Stimulated activated CD4-positive, alpha-beta T cell treated with anti-CD3 and anti-CD28 coated beads, Interleukin-12 subunit alpha, Interleukin-12 subunit beta, amount 100 ng/mL, for 48 hours (primary cell): ENCODE measurements around the gene CIAO2A.
"Not testable (repeated sequence)": the region's sequence is repeated elsewhere in the genome, so short reads cannot be mapped to it uniquely, and the experiment has no call there.

ENCODE experiments used
- DNase-seq, 3 donors: peaks; one replicate each; pipeline ENCODE4 v3.0.0-alpha.2; 2020; ENCODE audit warnings: low read depth in 2 of 3, low spot score in 1 of 3

The CIAO2A gene, protein sequence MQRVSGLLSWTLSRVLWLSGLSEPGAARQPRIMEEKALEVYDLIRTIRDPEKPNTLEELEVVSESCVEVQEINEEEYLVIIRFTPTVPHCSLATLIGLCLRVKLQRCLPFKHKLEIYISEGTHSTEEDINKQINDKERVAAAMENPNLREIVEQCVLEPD

DNA sequence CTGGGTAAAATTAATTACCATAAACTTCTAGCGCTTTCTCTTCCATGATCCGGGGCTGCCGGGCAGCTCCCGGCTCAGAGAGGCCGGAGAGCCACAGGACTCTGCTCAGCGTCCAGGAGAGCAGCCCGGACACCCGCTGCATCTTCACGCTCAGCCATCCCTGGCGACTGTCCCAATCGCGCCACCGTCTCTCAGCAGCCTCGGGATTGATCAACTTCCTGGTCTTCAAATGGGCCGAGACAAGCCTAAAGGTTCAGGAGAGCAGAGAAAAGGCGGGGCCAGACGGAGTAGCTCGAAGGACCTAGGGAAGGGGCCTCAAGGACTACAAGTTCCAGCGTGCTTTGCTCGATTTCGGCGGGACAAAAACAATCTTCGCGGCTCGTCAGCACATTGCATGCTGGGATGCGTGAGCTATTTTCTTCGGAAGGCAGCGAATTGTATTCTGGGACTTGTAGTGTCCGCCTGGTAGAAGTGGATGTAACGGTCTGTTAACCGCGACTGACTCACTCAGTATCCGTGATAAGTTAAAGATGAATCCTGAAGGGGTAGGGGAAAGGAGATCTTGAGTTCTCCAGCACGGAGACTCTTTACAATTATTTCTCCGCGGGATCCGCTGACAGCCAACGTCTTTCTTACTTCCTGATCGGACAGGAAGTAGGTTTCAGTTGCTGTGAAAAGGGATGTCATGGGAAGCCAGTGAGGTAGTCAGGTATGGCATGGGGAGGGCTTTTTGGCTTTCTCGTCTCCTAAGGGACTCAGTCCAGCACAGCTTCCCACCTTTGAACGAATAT is at the start of gene CIAO2A:
TSS of gene CIAO2A (minus strand) at position 212 of the 791 bp plus-strand sequence. CDS start at position 142, 70 bp downstream.
- peak; percentile 90 to 94 (median 93) for DNase-seq

DNA sequence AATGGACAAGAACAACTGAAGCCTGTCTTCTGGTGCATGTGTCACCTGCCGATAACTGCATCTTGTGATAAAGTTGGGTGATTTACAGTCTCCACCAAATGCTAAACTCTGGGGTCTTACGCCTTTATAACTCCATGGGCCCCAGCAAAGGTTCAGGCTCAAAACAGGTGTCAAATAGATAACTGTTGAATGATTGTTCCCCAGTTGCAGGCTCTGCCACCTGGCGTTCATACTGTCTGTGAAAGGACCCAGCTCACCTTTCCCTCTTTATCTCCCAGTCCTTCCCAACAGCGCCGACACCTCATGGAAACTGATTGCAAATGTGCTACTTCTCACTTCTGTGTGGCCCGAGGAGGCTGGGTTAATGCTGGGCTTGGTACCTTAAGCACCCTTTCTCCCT is 49.6 kb upstream of the CIAO2A start:
- no peak for DNase-seq

DNA sequence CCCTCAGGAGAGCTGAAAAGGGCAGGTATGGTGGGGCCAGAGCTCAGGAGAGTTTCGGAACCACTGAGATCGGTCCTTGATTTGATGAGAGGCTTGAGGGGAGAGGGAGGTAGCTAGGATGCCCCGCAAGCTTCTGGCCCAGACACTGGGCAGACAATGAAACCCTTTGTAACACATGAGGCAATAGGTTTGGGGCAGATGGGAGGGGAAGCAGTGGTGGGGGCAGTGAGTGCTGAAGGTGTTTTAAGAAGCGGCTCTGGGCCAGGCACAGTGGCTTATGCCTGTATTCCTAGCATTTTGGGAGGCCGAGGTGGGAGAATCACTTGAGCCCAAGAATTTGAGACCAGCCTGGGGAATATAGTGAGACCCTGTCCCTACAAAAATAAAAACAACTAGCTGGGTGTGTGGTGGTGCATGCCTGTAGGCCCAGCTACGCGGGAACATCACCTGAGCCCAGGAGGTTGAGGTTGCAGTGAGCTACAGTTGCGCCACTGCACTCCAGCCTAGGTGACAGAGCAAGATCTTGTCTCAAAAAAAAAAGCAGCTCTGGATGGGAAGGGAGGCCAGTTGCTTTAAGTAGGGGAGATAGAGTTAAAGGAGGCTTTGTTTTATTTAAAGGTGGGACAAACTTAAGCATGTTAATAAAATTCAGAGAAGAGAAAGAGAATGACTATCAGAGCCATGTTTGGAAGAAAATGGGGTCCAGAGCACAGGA is 48.3 kb upstream of the CIAO2A start:
- no peak for DNase-seq

DNA sequence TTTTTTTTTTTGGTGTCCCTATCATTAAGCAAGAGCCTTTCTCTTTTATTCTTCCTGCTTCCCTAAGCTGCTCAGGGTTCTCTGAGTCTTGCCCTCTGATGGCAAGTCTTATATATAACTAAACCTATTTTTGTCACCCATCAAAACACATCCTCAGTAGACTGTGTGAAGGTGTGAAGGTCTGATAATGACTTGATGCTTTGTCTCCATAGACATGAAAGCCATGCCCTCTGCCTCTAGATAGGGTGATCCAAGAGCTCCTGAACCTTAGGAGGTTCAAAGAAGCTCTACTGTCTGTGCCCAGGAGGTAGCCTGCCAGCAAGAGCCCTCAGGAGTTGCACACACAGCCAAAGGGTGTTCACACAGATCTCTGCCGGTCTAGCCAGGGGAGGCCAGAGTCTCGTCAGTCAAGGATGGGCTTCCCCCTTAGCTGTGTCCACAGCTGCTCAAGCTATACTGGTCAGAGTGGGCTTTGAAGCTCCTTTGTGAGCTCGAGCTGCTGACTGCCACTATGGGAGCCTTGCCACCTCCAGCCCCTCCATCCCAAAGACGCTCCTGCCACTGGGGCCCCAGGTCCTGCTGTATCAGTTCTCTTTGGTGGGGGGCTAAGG is 44.8 kb upstream of the CIAO2A start:
- no peak for DNase-seq

DNA sequence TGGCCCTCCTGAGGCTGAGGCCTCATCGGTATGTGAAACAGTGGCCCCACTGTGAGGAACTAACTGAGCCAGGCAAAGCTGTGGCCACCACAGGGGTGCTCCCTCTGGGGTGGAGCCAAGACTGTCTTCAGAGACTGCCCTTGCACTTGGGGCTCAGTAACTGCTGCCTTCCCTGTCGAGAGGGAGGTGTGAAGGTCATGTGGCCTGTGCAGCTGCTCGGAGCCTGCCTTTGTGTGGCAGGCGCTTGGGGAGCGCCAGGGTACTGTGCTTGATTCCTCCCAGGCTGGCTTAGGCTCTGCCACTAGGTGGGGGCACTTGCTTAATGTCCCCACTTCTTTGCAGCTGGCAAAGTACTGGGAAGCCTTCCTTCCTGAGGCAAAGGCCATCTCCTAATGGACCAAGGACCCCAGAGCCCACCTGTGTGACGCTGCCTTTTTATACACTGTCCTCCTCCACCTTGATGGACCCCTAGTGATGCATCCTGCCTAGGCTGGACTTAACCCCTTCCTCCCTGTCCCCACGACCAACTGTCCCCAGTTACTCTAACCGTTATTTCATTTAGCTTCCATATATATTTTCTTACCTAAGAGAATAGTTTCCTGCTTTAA is 43.7 kb upstream of the CIAO2A start:
- no peak for DNase-seq

DNA sequence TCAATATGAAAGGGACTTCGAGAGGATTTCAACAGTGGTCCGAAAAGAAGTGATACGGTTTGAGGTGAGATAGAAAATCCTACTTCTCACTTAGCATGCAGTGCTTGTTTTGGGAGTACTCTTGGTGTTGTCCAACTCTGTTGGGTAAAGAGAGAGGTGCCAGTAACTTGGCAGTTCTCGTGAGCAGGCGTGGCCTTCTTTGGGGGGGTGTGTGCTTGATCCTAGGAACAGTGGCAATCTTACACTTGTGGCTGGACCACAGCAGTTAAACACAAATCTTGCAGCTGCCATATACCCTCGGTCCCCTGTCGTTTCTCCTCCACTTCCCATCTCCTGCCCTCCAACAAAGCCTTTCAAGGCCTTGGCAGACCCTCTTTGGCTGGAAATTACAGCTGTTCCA is 42.7 kb upstream of the CIAO2A start:
- DNase-seq = no peak

DNA sequence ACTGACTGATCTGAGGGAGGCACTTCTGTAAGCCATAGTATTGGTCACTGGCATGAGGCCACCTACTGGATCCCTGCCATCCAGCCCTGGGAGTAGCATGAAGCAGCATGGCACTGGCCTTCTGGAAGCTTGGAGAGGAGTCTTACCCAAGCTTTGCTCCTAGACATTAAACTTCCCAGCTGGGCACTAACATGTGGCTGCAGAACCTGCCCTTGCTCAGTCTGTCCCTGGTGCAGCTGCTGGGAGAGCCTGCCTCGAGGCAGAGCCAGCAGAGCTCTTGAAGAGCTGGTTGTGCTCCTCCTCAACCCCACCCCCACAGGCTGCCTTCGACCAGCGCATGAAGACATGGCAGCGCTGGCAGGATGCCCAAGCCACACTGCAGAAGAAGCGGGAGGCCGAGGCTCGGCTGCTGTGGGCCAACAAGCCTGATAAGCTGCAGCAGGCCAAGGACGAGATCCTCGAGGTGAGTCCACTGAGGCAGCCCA is 40.7 kb upstream of the CIAO2A start:
- no peak for DNase-seq

DNA sequence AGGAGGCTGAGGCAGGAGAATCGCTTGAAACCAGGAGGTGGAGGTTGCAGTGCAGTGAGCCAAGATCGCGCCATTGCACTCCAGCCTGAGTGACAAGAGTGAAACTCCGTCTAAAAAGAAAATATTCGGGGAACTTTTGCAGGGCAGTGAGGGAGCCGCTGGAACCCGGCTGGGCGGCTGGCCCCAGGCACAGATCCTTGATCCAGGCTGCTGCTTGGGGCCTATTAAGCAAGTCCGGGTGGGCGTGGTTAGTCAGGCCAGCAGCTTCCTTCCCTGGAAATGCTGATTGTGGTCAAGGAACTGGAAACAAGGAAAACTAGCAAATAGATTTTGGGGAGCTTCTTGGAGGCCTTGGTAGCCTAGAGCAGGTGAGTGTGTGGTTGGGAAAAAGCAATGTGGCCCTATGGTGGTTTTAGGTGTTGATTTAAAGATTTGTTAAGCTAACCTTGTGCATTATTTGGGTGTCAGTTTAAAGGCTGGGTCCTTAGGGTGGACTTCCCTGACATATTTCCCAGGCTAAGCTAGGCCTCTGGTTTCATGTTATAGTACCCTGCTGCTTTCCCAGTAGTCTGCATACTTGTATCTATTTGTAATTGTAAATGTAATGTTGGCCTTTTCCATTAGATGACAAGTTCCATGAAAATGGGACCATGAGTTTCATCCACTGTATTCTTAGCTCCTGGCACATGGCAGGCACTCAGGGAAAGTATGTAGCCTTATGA is 40.1 kb upstream of the CIAO2A start:
- no peak for DNase-seq

DNA sequence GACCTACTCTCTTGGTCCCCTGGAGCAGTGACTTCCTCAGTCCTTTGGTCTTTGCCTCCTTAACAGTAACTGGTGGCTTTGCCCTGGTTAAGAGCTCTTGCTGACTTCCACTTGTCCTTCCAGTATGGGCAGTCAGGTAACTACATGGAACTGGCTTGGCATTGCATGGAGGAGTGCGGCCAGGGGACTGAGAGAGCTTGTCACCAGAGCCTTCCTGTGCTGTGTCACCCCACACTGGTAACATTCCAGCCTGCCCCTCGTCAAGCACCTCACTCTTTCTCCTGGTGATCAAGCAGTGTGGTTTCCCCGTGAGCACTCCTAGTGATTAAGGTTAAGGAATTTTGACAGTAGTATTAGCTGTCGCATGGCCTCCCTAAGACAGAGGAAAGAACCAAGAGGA is 38.6 kb upstream of the CIAO2A start:
- DNase-seq = no peak

DNA sequence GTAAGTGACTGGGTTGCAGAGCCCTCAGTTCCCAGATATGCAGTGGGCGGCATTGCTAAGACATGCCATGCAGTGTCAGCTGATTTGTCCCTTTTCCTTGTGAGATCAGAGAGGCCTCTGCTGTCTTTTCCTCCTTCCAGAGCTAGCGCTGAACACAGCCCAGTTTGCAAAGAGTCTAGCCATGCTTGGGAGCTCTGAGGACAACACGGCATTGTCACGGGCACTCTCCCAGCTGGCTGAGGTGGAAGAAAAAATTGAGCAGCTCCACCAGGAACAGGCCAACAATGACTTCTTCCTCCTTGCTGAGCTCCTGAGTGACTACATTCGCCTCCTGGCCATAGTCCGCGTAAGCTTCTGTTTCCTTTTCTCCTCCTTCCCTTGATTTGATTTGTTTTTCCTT is 37.9 kb upstream of the CIAO2A start:
- DNase-seq = no peak

DNA sequence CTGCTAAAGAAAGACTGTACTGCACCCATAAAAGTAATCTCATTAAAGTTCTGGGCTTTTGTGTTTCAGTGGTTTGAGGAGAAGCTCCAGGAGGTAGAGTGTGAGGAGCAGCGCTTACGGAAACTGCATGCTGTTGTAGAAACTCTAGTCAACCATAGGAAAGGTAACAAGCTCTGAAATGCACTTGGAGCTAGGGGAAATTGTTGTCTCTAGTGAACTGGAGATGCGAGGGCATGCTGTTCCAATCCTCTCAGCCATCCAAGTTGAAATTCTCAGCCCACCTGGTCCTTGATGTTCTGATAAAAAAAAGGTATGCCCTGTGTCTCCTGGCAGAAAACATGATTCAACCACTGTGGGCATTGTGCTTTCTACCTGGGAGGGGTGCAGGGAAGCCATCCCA is 36.5 kb upstream of the CIAO2A start:
- DNase-seq = no peak

DNA sequence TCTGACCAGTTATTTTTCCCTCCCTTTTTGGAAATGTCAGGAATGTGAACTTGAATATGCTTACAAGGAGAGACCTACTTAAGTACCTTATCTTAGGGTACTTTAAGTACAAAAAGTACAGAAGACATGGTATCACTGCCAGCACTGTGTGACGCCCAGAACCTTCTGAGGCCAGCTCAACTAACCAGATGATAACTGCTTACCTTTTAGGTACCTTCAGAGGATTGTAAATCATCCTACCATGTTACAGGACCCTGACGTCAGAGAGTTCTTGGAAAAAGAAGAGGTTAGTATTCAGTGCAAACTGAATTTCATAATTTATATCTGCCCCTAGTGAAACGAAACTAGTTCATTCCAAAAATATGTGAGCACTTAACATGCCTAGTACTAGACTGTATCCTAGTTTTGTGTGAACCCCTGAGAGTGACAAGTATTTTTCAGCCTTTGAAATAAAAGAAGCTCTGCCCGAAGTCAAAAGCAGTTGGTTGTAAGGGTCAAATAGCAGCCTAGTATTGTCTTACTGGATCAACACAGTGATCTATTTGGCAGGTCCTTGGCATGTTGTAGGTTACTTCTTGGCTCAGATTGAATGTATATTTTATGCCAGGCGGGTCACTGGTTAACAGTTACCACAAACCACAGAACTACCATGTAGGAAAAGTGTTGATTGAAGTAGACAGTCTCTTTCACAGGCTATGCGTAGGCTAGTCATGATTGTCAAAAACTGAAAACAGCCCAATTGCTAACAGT is 34.1 kb upstream of the CIAO2A start:
- no peak for DNase-seq

DNA sequence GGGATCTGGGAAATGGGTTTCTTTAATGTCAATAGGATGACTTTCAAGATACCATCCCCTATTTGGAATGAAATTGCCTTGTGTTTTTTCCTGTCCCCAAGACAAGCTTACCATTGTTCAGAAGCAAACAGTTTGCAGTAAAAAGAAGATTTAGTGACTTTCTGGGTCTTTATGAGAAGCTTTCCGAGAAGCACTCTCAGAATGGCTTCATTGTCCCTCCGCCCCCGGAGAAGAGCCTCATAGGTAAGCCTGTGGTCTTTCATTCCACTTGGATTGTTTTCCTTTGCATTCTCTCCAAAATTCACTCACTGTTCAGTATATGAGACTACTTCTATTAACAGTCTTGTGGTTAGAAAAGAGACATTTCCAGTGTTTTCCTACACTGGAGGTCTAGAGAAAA is 32.3 kb upstream of the CIAO2A start:
- DNase-seq = no peak

DNA sequence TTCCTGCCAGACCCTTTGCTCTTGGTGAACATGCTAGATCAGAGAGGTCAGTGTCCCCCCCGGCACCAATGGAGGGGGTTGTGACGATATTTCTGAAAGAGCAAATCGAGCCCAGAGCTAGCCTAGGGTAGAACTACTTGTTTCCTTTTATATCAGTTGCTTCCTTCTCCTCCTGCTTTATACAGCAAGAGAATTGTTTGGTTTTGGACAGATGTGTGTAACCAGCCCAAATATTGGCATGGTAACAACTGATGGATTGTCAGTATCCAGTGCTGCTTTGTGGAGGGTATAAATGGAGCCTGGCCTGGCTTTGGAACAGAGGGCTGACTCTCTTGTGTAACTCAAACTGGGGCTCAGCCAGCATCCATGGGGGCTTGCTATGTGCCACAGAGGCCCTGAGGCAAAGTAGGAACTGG is 29.3 kb upstream of the CIAO2A start:
- no peak for DNase-seq

DNA sequence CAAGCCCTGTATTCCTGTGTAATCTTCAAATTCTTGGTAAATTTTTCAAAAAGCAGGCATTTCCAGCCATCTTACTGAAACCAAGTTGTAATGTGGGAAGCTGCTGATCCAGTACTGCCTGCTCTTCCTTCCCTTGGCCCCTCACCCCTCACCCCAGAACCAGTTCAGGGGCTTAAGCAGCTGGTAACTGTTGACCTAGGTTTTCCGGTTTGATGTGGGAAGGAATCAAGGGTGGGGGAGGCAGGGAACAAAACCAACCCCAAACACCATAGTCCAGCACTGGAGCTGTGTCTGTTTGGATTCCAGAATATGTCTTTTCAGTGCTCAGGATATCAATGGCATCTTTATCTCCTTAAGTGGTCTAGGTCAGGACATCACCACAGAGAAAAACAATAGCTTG is 28.8 kb upstream of the CIAO2A start:
- DNase-seq = no peak

DNA sequence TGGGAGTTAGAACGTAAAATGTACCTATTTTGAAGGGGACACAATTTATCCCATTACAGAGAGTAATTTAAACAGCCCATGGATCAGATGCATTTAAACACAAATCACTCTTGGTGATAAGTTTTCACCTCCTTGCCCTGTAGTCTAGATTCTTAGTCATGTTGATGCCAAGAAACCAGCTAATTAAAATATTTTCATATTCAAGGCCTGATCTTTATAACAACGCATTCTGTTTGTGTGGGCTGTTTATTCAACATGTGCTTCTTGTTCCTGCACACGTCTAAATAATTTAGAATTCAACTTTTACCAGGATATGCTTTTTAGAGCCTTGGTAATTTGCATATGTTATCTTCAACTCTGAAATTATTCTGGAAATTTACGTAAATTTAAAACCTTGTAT is 28.0 kb upstream of the CIAO2A start:
- no peak for DNase-seq

DNA sequence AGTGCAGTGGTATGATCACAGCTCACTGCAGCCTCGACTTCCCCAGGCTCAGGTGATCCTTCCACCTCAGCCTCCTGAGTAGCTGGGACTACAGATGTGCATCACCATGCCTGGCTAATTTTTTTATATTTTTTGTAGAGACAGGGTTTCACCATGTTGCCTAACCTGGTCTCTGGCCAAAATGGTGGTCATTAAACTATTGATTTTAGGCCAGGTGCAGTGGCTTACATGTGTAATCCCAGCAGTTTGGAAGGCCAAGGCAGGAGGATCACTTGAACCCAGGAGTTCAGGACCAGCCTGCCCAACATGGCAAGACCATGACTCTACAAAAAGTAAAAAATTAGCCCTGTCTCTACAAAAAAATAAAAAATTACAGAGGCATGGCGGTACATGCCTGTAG is 26.7 kb upstream of the CIAO2A start:
- DNase-seq = not testable (repeated sequence)

DNA sequence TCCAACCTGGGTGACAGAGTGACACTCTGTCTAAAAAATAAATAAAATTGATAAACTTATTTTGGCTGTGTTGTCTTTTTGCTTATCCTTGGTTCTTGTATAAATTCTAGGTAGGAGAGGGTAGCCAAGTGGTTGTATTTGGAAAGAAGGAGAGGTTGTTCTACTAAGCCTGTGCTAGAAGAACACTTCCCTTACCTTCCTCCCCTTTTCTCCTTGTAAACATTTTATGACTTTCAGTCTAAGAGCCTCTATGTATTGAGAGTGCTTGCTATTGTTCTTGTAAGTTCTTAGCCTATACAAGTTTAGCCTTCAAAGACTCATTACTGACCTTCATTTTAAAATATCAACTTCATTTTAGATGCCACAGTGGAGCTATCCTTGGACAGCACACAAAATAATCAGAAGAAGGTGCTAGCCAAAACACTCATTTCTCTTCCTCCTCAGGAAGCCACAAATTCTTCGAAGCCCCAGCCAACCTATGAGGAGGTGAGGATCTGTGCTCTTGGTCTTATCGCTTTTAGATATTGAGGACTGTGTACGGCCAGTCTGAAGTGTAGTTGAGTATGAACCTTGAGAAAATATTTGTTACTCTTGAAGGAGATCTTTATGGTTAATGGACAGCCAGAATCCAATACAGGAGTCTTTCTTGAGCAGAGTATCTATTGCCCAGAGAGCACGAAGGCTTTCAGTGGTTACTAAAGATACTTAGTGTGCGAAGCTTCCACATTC is 24.3 kb upstream of the CIAO2A start:
- no peak for DNase-seq

DNA sequence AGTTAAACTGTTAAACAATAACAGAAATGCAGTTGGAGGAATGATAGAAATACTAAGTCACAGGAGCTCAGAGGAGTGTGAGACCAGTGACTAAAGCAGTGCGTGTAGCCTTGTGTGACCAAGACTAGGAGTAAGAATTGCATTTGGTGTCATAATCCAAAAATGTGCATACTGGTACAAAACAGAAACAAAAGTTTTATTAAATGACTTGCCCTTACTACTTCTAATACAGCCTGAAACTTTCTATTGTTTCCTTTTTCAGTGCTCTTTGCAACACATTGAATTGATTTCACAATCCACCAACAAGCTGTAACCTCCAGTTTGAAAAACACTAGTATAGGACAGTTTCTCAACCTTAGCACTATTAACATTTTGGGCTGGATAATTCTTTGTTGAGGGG is 19.3 kb upstream of the CIAO2A start:
- no peak for DNase-seq
